ENCODE data around the gene PLK3.

DNA sequence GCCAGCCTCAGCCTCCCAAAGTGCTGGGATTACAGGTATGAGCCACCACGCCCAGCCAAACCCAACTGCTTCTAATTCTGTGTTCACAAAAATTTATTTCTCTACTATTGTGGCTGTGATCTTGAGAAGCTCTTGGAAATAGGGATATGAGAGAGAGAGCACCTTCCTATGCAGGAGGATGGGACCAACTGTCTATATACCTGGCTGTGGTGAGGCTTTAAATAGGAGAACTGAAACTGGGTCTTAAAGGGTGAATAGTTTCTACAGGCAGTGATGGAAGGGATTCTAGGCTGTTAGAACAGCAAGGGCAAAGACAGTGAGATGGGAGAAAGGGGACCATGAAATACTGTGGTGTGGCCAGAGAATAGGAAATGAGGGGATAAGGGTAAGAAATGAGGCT is 51.1 kb downstream of the PLK3 start:
- TF ChIP-seq, protein P1, sequence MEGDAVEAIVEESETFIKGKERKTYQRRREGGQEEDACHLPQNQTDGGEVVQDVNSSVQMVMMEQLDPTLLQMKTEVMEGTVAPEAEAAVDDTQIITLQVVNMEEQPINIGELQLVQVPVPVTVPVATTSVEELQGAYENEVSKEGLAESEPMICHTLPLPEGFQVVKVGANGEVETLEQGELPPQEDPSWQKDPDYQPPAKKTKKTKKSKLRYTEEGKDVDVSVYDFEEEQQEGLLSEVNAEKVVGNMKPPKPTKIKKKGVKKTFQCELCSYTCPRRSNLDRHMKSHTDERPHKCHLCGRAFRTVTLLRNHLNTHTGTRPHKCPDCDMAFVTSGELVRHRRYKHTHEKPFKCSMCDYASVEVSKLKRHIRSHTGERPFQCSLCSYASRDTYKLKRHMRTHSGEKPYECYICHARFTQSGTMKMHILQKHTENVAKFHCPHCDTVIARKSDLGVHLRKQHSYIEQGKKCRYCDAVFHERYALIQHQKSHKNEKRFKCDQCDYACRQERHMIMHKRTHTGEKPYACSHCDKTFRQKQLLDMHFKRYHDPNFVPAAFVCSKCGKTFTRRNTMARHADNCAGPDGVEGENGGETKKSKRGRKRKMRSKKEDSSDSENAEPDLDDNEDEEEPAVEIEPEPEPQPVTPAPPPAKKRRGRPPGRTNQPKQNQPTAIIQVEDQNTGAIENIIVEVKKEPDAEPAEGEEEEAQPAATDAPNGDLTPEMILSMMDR (IDR thresholded peaks at IDR 0.05; ENCODE audit: insufficient read depth, low read length, poor library complexity, severe bottlenecking), result no peak
- TF ChIP-seq EZH2phosphoT487 (conservative IDR thresholded peaks at IDR 0.05; ENCODE audit: low read length), result no peak

Measured in SU-DHL-6 (cell line).